ENCODE results near the gene DCDC1.

DNA sequence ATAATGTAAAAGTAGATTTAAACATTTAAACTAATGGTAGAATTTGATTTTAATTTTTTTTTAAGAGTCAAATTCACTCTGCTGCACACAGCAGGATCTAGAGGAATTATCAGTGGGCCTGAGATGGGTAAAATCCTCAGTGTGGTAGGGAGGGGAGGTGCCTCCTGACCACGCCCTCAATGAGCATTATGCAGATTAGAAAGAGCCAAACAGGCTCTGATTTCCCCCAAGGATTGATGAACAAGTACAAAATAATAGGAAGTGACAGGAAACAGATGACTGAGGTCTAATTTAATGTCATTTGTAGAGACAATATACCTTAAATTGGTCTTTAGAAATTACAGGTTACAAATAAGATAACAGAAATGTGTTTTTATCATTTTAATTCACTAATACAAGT is 155.2 kb downstream of the DCDC1 start:
- TF ChIP-seq, protein P1, sequence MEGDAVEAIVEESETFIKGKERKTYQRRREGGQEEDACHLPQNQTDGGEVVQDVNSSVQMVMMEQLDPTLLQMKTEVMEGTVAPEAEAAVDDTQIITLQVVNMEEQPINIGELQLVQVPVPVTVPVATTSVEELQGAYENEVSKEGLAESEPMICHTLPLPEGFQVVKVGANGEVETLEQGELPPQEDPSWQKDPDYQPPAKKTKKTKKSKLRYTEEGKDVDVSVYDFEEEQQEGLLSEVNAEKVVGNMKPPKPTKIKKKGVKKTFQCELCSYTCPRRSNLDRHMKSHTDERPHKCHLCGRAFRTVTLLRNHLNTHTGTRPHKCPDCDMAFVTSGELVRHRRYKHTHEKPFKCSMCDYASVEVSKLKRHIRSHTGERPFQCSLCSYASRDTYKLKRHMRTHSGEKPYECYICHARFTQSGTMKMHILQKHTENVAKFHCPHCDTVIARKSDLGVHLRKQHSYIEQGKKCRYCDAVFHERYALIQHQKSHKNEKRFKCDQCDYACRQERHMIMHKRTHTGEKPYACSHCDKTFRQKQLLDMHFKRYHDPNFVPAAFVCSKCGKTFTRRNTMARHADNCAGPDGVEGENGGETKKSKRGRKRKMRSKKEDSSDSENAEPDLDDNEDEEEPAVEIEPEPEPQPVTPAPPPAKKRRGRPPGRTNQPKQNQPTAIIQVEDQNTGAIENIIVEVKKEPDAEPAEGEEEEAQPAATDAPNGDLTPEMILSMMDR (conservative IDR thresholded peaks at IDR 0.05) = no peak
- no peak for TF ChIP-seq ZFX (IDR thresholded peaks at IDR 0.05)

Measured in C4-2B (cell line).